HEK293 (cell line): ENCODE measurements around the gene ACVR1.

ENCODE experiments used
- CTCF ChIA-PET: fragments of 350-600 bp; formaldehyde crosslinking; extraction: SDS; loops from one replicate; lab custom pipeline; 2021; ENCODE audit warnings: antibody characterized with exemption; lab: Yijun Ruan, JAX
- POLR2A ChIA-PET: fragments of 300-600 bp; formaldehyde crosslinking; extraction: SDS; loops from one replicate; lab custom pipeline; 2020; ENCODE audit warnings: antibody characterized with exemption, inconsistent platforms; lab: Yijun Ruan, JAX
- H3K27ac ChIP-seq: fragments of 200-500 bp; sonication (Bioruptor generic); 2 replicates; pipeline ENCODE4 v1.5.1; 2014; ENCODE audit warnings: low read depth, low read length, control low read depth, inconsistent platforms; ENCODE audit errors: extremely low read depth
- H3K36me3 ChIP-seq, 2 experiments: fragments of 200-500 bp in 1 of 2; sonication (Bioruptor generic) in 1 of 2; 1 replicate in 1 of 2; 2 replicates in 1 of 2; pipeline ENCODE4 v1.5.1; 2014 to 2017; ENCODE audit warnings: inconsistent platforms in 2 of 2, low read length in 2 of 2; ENCODE audit not compliant: control insufficient read depth in 2 of 2, insufficient read depth in 1 of 2
- H3K4me1 ChIP-seq: fragments of 200-500 bp; sonication (Bioruptor generic); 2 replicates; pipeline ENCODE4 v1.5.1; 2014; ENCODE audit warnings: mild to moderate bottlenecking, low read length, inconsistent platforms; ENCODE audit not compliant: control insufficient read depth, insufficient read depth
- H3K4me3 ChIP-seq: 2 replicates; pipeline ENCODE4 v1.5.1; 2011; ENCODE audit warnings: low read depth, mild to moderate bottlenecking, control low read depth, low read length, moderate library complexity
- H3K9me3 ChIP-seq: fragments of 200-500 bp; sonication (Bioruptor generic); 2 replicates; pipeline ENCODE4 v1.5.1; 2014; ENCODE audit warnings: low read depth, low read length, inconsistent platforms; ENCODE audit not compliant: control insufficient read depth, insufficient read depth
- GLIS1 ChIP-seq: fragments of 450-650 bp; formaldehyde crosslinking; IDR thresholded peaks from 2 replicates; pipeline ENCODE4 v1.5.1; 2016; ENCODE audit warnings: missing biosample characterization, missing genetic modification characterization
- HIC1 ChIP-seq: fragments of 450-650 bp; formaldehyde crosslinking; IDR thresholded peaks from 2 replicates; pipeline ENCODE4 v1.5.1; 2016; ENCODE audit warnings: missing biosample characterization, missing genetic modification characterization
- HOXD13 ChIP-seq: sonication (generic); formaldehyde crosslinking; IDR thresholded peaks from 2 replicates; pipeline ENCODE4 v1.8.0; 2022; ENCODE audit warnings: missing genetic modification reagents, borderline replicate concordance
- KLF7 ChIP-seq: fragments of 450-650 bp; formaldehyde crosslinking; IDR thresholded peaks from 2 replicates; pipeline ENCODE4 v1.5.1; 2016; ENCODE audit warnings: missing biosample characterization, missing genetic modification characterization, borderline replicate concordance
- PATZ1 ChIP-seq: fragments of 450-650 bp; formaldehyde crosslinking; IDR thresholded peaks from 2 replicates; pipeline ENCODE4 v1.5.1; 2016; ENCODE audit warnings: missing biosample characterization, missing genetic modification characterization
- PRDM1 ChIP-seq: fragments of 450-650 bp; formaldehyde crosslinking; IDR thresholded peaks from 2 replicates; pipeline ENCODE4; 2016; ENCODE audit warnings: missing biosample characterization, missing genetic modification characterization
- SP7 ChIP-seq: fragments of 450-650 bp; formaldehyde crosslinking; IDR thresholded peaks from 2 replicates; pipeline ENCODE4 v1.5.1; 2016; ENCODE audit warnings: missing biosample characterization, missing genetic modification characterization
- ZFHX2 ChIP-seq: fragments of 450-650 bp; formaldehyde crosslinking; conservative IDR thresholded peaks from 2 replicates; pipeline ENCODE4 v1.5.1; 2016; ENCODE audit warnings: missing biosample characterization, missing genetic modification characterization
- ZNF132 ChIP-seq: fragments of 450-650 bp; formaldehyde crosslinking; IDR thresholded peaks from 2 replicates; pipeline ENCODE4 v1.5.1; 2017; ENCODE audit warnings: missing biosample characterization, missing genetic modification characterization, borderline replicate concordance
- ZNF155 ChIP-seq: fragments of 450-650 bp; formaldehyde crosslinking; IDR thresholded peaks from 2 replicates; pipeline ENCODE4 v1.5.1; 2016; ENCODE audit warnings: missing biosample characterization, missing genetic modification characterization
- ZNF18 ChIP-seq: fragments of 450-650 bp; formaldehyde crosslinking; IDR thresholded peaks from 2 replicates; pipeline ENCODE4 v1.5.1; 2016; ENCODE audit warnings: missing biosample characterization, missing genetic modification characterization
- ZNF223 ChIP-seq: fragments of 450-650 bp; formaldehyde crosslinking; IDR thresholded peaks from 2 replicates; pipeline ENCODE4 v1.5.1; 2016; ENCODE audit warnings: missing biosample characterization, missing genetic modification characterization
- ZNF311 ChIP-seq: fragments of 450-650 bp; formaldehyde crosslinking; IDR thresholded peaks from 2 replicates; pipeline ENCODE4 v1.5.1; 2017; ENCODE audit warnings: missing biosample characterization, missing genetic modification characterization, borderline replicate concordance
- ZNF366 ChIP-seq: fragments of 450-650 bp; formaldehyde crosslinking; conservative IDR thresholded peaks from 2 replicates; pipeline ENCODE4 v1.5.1; 2016; ENCODE audit warnings: missing biosample characterization, missing genetic modification characterization
- ZNF548 ChIP-seq: fragments of 450-650 bp; formaldehyde crosslinking; IDR thresholded peaks from 2 replicates; pipeline ENCODE4 v1.5.1; 2016; ENCODE audit warnings: missing biosample characterization, missing genetic modification characterization
- ZNF555 ChIP-seq: fragments of 450-650 bp; formaldehyde crosslinking; conservative IDR thresholded peaks from 2 replicates; pipeline ENCODE4 v1.5.1; 2017; ENCODE audit warnings: missing biosample characterization, mild to moderate bottlenecking, missing genetic modification characterization, inconsistent platforms
- ZNF747 ChIP-seq: fragments of 450-650 bp; formaldehyde crosslinking; IDR thresholded peaks from 2 replicates; pipeline ENCODE4 v1.5.1; 2016; ENCODE audit warnings: missing biosample characterization, missing genetic modification characterization
- ZNF768 ChIP-seq: fragments of 450-650 bp; formaldehyde crosslinking; IDR thresholded peaks from 2 replicates; pipeline ENCODE4 v1.5.1; 2018; ENCODE audit warnings: missing biosample characterization, mild to moderate bottlenecking, missing genetic modification characterization
- ZNF830 ChIP-seq: fragments of 450-650 bp; IDR thresholded peaks from 2 replicates; pipeline ENCODE4 v1.5.0; 2018; ENCODE audit warnings: missing biosample characterization, missing genetic modification characterization, low read depth, mild to moderate bottlenecking, moderate library complexity
- TF ChIP-seq, protein P1 (sequence below): fragments of 450-650 bp; formaldehyde crosslinking; IDR thresholded peaks from 2 replicates; pipeline ENCODE4 v1.5.1; 2017; ENCODE audit warnings: missing biosample characterization, missing genetic modification characterization
- TF ChIP-seq, protein P2 (sequence below): fragments of 450-650 bp; formaldehyde crosslinking; IDR thresholded peaks from 2 replicates; pipeline ENCODE4 v1.5.1; 2016; ENCODE audit warnings: missing biosample characterization, missing genetic modification characterization
- TF ChIP-seq, protein P3 (sequence below): fragments of 450-650 bp; formaldehyde crosslinking; IDR thresholded peaks from 2 replicates; pipeline ENCODE4 v1.5.1; 2016; ENCODE audit warnings: missing biosample characterization, missing genetic modification characterization
- TF ChIP-seq, protein P4 (sequence below): IDR thresholded peaks from 2 replicates; pipeline ENCODE4 v1.6.1; 2011; ENCODE audit warnings: mild to moderate bottlenecking, low read depth, low read length, borderline replicate concordance

Gene ACVR1

GRCh38 chr2:157845081-157845480, 31.0 kb downstream of the ACVR1 start:
- ChIA-PET POLR2A (no interaction called here), CTCF (no interaction called here)
- H3K36me3 ChIP-seq = no peaks in the 10 kb centered on the region
- no peak overlapping the region for H3K27ac ChIP-seq
- no peak overlapping the region for H3K4me3 ChIP-seq
- H3K4me1 ChIP-seq = peaks cover 16% of the 10 kb centered on the region
- TF ChIP-seq ZNF366 (tag by site-specific recombination) (peak; percentile 41), ZNF548 (tag by site-specific recombination) (no peak), HIC1 (tag by site-specific recombination) (no peak), ZNF132 (no peak), SP7 (peak; percentile 67; the same call in 1 of the 2 replicates), ZFHX2 (tag by site-specific recombination) (no peak), ZNF555 (tag by site-specific recombination) (no peak), HOXD13 (CRISPR knock-in tag) (no peak), ZNF768 (no peak)
- TF ChIP-seq, protein P1, sequence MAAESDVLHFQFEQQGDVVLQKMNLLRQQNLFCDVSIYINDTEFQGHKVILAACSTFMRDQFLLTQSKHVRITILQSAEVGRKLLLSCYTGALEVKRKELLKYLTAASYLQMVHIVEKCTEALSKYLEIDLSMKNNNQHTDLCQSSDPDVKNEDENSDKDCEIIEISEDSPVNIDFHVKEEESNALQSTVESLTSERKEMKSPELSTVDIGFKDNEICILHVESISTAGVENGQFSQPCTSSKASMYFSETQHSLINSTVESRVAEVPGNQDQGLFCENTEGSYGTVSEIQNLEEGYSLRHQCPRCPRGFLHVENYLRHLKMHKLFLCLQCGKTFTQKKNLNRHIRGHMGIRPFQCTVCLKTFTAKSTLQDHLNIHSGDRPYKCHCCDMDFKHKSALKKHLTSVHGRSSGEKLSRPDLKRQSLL (tag by site-specific recombination) = no peak
- TF ChIP-seq, protein P2, sequence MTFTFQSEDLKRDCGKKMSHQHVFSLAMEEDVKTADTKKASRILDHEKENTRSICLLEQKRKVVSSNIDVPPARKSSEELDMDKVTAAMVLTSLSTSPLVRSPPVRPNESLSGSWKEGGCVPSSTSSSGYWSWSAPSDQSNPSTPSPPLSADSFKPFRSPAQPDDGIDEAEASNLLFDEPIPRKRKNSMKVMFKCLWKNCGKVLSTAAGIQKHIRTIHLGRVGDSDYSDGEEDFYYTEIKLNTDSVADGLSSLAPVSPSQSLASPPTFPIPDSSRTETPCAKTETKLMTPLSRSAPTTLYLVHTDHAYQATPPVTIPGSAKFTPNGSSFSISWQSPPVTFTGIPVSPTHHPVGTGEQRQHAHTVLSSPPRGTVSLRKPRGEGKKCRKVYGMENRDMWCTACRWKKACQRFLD (tag by site-specific recombination) = no peak
- TF ChIP-seq, all 188 proteins: peak for 2
- no peaks in the 10 kb centered on the region for H3K9me3 ChIP-seq

DNA sequence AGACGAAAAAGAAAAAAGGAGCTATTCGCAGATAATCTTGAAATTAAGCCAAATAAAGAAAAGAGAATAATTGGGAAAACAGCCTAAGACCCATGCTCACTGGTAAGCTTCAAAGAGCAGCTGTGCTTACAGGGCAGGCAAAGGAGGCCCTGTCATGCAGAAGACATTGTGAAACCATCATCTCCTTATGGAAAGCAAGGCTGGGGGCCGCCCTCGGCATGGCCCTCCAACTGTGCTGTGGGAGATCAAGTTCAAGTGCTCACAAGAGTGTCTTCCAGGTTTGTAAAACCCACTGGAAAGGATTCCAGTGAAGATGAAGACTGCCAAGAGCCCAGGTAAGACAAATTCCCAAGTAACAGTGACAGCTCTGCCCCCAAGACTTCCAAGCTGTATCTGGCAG, 32.2 kb downstream of the ACVR1 start:
- ChIA-PET CTCF (interaction anchor here (0.6 kb wide), 1 partner anchor 16 kb away, joined by 3 read pairs; no protein-coding TSS in a partner anchor), POLR2A (interaction anchor here (0.5 kb wide), 1 partner anchor 978 kb away, joined by 3 read pairs; no protein-coding TSS in a partner anchor)
- H3K4me3 ChIP-seq = no peak overlapping the region
- no peaks in the 10 kb centered on the region for H3K9me3 ChIP-seq
- H3K27ac ChIP-seq = no peak overlapping the region
- peaks cover 24% of the 10 kb centered on the region for H3K4me1 ChIP-seq
- H3K36me3 ChIP-seq = no peaks in the 10 kb centered on the region
- TF ChIP-seq ZNF155 (tag by site-specific recombination) = no peak
- no peak for TF ChIP-seq ZNF747 (tag by site-specific recombination)
- TF ChIP-seq, protein P3, sequence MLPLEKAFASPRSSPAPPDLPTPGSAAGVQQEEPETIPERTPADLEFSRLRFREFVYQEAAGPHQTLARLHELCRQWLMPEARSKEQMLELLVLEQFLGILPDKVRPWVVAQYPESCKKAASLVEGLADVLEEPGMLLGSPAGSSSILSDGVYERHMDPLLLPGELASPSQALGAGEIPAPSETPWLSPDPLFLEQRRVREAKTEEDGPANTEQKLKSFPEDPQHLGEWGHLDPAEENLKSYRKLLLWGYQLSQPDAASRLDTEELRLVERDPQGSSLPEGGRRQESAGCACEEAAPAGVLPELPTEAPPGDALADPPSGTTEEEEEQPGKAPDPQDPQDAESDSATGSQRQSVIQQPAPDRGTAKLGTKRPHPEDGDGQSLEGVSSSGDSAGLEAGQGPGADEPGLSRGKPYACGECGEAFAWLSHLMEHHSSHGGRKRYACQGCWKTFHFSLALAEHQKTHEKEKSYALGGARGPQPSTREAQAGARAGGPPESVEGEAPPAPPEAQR (tag by site-specific recombination) = no peak
- no peak for TF ChIP-seq ZNF18
- TF ChIP-seq, protein P4, sequence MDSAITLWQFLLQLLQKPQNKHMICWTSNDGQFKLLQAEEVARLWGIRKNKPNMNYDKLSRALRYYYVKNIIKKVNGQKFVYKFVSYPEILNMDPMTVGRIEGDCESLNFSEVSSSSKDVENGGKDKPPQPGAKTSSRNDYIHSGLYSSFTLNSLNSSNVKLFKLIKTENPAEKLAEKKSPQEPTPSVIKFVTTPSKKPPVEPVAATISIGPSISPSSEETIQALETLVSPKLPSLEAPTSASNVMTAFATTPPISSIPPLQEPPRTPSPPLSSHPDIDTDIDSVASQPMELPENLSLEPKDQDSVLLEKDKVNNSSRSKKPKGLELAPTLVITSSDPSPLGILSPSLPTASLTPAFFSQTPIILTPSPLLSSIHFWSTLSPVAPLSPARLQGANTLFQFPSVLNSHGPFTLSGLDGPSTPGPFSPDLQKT = no peak
- no peak for TF ChIP-seq ZNF311
- TF ChIP-seq PATZ1 = no peak
- no peak for TF ChIP-seq PRDM1
- no peak for TF ChIP-seq ZNF830
- TF ChIP-seq KLF7 (tag by site-specific recombination) = no peak
- TF ChIP-seq ZNF223 = no peak
- TF ChIP-seq GLIS1 = peak; percentile 57
